Astrocyte (in vitro differentiated cells and primary cell): ENCODE data around the gene ZAP70.

ENCODE experiments used
- CTCF ChIP-seq: IDR thresholded peaks from 2 replicates; pipeline ENCODE4 v1.5.1; 2011; ENCODE audit warnings: low read depth, mild to moderate bottlenecking, inconsistent platforms, low read length, moderate library complexity; ENCODE audit not compliant: insufficient read depth
- EZH2 ChIP-seq: IDR thresholded peaks from 2 replicates; pipeline ENCODE4 v1.6.1; 2012; ENCODE audit warnings: mild to moderate bottlenecking, low read length, inconsistent platforms; ENCODE audit not compliant: insufficient read depth

DNA sequence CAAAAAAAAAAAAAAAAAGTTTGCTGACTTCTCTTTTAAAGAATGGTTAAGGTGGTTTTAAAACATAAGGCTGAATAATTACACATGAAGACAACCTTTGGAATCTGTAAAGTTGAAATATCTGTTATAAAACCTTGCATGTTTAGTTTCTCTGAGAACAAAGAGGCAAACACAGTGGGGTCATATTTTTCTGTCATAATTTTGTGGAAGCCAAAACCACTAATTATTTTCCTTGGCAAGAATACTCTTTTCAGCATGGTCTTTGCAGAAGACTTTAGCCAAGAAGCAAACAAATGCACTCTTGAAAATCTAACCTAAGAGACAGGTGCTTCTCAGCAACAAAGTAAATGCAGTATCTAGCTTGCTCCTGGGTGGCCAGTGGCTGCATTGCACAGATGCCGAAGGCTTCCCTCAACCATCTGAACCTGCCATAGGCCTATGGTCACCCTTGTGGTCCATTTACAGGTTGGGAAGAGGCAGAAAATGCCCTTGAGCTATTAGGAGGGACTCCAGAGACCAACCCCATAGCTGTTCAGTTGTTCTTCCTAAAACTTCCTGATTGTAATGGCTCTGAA lies 44.8 kb downstream of the ZAP70 start:
- TF ChIP-seq CTCF (no peak), EZH2 (no peak)
